ENCODE data around the gene FUZ.
A peak's percentile ranks its signal among the peaks of the same experiment; 100 is the strongest.

The FUZ gene

DNA sequence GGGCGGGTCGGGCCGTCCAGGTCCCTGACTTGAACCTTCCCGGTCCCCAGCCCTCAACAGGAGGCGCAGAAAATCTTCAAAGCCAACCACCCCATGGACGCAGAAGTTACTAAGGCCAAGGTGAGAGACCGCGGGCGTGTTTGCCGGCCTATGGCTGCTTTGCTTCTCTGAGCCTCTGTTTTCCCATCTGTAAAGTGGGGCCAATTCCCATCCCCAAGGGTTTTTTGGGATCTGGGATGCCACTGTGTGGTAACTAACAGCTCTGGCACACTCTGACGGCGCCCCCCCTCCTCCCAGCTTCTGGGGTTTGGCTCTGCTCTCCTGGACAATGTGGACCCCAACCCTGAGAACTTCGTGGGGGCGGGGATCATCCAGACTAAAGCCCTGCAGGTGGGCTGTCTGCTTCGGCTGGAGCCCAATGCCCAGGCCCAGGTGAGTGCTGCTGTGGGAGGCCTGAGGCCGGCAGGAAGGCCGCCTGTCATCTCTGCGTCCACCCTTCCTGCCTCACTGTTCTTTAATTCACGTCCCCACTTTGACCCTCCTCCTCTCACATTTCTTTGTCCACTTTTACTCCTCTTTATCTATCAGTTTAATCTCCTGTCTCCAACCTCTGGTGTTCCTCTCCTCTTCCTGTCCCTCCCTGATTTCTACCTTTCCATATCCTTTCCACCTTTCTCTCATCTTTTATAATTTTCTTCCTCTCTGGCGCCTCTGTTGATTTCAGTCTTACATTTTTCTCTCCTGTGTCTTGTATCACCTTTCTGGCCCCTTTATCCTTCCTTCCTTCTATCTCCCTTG, 7.1 kb downstream of the FUZ start:
- no peak for DNase-seq

- DNase-seq, result peak; percentile 59
These were observed 9.6 kb downstream of the FUZ start for GRCh38 chr19:49803529-49803856.

DNA sequence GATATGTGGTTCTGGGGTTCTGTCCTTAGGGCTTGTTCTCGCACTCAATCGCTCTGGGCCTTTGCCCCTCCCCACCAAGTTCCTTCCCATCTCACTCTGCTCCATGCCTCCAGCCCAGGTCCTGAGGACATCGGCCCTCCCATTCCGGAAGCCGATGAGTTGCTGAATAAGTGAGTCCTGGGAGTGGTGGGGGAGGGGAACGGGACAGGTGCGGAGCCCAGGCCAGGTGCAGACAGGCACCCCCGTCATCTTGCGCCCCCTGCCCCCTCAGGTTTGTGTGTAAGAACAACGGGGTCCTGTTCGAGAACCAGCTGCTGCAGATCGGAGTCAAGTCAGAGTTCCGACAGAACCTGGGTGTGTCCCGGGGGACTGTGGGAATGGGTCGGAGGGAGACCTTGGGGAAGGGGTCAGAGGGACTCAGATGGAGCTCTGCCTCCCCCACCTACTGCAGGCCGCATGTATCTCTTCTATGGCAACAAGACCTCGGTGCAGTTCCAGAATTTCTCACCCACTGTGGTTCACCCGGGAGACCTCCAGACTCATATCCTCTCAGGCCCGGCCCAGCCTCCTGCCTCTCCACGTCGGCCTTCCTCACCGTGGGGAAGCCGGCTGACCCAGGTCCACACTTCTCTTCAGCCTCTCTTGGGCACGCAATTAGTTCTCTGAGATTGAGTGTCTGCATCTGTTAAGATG, 10.1 kb downstream of the FUZ start:
- peak; percentile 93 for DNase-seq

DNA sequence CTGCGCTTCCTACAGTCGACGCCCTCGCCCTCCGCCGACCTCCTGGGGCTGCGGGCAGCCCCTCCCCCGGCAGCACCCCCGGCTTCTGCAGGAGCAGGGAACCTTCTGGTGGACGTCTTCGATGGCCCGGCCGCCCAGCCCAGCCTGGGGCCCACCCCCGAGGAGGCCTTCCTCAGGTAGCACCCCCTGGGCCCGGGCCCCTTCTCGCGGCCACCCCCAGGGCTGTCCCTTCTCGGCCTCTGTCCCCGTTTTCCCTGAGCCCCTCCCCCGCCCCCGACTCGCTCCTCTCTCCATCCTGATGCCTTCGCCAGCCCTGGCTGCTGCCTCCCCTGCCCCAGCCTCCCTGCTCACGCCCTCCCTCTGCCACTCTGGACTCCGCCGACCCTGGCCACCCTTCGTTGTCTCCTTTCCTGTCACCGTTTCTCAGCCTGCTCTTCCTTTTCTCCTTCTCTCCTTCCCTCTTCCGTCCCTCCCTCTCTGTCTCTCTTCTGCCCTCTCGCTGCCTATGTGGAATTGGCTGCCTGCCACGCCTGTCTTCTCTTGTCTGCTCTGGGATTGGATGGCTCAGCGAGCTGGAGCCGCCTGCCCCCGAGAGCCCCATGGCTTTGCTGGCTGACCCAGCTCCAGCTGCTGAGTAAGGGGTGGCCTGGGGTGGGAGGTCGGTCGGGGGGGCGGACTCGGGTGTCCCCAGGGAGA, 11.0 kb downstream of the FUZ start:
- peak; percentile 93 for DNase-seq

DNA sequence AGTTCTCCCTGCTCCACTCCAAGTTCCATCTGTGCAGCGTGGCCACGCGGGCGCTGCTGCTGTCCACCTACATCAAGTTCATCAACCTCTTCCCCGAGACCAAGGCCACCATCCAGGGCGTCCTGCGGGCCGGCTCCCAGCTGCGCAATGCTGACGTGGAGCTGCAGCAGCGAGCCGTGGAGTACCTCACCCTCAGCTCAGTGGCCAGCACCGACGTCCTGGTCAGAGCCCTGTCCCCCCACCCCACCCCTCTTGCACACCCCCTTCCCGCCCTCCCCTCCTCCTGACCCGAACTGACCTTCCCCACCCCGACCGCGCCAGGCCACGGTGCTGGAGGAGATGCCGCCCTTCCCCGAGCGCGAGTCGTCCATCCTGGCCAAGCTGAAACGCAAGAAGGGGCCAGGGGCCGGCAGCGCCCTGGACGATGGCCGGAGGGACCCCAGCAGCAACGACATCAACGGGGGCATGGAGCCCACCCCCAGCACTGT, 11.6 kb downstream of the FUZ start:
- DNase-seq, result peak; percentile 60

- no peak for DNase-seq
These were observed 12.3 kb downstream of the FUZ start for GRCh38 chr19:49800771-49801170.

DNA sequence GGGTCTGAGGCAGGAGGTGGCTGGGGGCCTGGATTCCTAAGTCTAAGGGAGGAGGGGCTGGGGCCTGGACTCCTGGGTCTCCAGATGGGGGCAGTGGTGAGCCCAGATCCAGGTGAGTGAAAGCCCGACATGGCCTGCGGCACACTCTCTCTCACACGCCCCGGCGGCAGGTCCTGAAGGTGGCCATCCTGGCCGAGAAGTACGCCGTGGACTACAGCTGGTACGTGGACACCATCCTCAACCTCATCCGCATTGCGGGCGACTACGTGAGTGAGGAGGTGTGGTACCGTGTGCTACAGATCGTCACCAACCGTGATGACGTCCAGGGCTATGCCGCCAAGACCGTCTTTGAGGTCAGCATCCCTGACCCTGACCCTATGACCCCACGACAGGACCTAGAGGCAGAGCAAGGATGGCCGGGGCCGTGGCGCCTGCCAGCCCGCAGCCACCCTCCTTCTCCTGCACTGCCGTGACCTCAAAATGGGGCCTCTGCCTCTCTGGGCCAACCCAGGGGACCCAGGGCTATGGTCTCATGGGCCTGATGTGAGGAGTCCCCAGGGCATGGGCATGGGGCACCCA, 13.2 kb downstream of the FUZ start:
- peak; percentile 38 for DNase-seq

- DNase-seq, result no peak
These were observed 13.8 kb downstream of the FUZ start for GRCh38 chr19:49799271-49799797.

- DNase-seq, result no peak
These were observed 14.5 kb downstream of the FUZ start for GRCh38 chr19:49798574-49798973.

- no peak for DNase-seq
These were observed 17.5 kb downstream of the FUZ start for GRCh38 chr19:49795615-49796014.

DNA sequence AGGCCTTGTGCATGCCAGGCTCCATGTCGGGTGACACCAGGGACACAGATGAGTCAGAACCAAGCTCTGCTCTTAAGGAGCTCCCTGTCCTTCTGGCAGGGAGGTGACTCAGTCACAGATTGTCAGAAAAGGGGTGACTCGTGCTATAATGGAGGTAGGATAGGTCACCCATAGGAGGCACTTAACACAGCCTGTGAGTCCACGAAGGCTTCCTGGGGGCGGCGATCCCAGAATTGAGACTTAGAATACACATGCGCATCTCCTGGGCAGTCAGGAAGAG, 19.6 kb downstream of the FUZ start:
- peak; percentile 47 for DNase-seq

GRCh38 chr19:49792829-49793560, 20.1 kb downstream of the FUZ start:
- no peak for DNase-seq

DNA sequence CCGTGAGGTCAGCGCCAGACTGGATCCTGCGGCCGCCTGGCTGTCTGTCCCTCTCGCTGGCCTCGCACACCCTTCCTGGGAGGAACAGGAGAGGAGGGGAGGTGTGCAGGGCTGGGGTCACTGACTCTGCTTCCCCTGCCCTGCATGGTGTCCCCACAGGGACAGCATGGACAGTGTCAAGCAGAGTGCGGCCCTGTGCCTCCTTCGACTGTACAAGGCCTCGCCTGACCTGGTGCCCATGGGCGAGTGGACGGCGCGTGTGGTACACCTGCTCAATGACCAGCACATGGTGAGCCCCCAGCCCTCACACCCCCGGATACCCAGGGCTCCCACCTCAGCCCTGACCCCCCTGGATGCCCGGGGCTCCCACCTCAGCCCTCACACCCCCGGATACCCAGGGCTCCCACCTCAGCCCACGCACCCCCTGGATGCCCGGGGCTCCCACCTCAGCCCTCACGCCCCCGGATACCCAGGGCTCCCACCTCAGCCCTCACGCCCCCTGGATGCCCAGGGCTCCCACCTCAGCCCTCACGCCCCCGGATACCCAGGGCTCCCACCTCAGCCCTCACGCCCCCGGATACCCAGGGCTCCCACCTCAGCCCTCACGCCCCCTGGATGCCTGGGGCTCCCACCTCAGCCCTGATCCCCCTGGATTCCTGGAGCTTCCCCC, 21.2 kb downstream of the FUZ start:
- no peak for DNase-seq

- no peak for DNase-seq
These were observed 22.2 kb downstream of the FUZ start for GRCh38 chr19:49790866-49791265.

DNA sequence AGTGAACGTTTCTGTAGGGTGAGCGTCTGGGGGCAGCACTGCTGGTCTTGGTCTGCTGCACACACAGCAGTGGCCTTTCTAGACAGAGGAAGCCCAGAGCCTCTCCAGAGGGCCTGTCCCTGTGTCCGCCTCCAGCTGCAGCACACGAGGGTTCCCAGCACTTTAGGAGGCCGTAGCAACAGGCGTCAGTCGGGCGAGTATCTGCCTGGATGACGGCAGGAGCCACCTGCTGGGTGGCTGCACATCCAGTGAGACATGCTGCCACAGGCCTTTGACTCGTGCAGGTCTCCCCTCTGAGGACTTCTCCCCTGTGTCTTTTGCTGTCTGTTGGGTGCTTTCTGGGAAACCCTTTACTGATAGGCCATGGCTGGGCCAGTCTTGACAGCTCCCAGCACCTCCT, 24.2 kb downstream of the FUZ start:
- no peak for DNase-seq

DNA sequence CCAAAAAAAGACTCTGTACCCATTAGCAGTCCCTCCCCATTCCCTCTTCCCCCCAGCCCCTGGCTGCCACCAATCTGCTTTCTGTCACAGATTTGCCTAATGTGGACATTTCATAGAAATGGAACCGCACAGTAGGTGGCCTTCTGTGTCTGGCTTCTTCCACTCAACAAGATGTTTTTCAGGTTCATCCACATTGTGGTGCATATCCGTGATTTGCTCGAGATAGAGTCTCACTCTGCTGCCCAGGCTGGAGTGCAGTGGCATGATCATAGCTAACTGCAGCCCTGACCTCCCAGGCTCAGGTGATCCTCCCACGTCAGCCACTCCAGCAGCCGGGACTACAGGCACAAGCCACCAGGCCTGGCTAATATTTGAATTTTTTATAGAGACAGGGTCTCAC, 25.3 kb downstream of the FUZ start:
- DNase-seq, result no peak

- no peak for DNase-seq
These were observed 26.7 kb downstream of the FUZ start for GRCh38 chr19:49786376-49786820.

DNA sequence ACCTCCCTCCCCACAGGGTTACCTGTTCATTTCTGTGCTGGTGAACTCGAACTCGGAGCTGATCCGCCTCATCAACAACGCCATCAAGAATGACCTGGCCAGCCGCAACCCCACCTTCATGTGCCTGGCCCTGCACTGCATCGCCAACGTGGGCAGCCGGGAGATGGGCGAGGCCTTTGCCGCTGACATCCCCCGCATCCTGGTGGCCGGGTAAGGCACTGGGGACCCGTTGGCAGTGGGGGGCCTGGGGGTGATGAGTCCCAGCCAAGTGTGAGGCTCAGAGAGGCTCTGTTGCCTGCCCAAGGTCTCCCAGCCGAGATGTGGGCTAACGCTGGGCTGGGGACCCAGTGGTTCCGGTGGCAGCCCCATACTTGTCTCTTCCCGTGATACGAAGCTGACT, 30.6 kb downstream of the FUZ start:
- no peak for DNase-seq

- no peak for DNase-seq
These were observed 31.7 kb downstream of the FUZ start for GRCh38 chr19:49781394-49781793.

- no peak for DNase-seq
These were observed 32.2 kb downstream of the FUZ start for GRCh38 chr19:49780861-49781260.

GRCh38 chr19:49779731-49780555, 33.1 kb downstream of the FUZ start:
- DNase-seq, result no peak
